Liver (tissue), 9 donors: ENCODE measurements around the gene KATNAL1. TPM values are rescaled to one million over a fixed set of nuclear protein-coding genes. Genes with fewer than 3 reads are reported as not detected.

ENCODE experiments used
- DNase-seq: peaks from one replicate; pipeline ENCODE4 v3.0.0-alpha.2; 2017; ENCODE audit warnings: low spot score
- H3K27ac ChIP-seq, 2 donors: one replicate each; pipeline ENCODE4 v1.7.0; 2013; ENCODE audit warnings: inconsistent platforms in 2 of 2, low read length in 2 of 2, control low read depth in 1 of 2, low read depth in 1 of 2, mild to moderate bottlenecking in 1 of 2
- H3K27me3 ChIP-seq, 4 donors: one replicate each; pipeline versions ENCODE4 v1.6.1 to v1.7.0; 2013; ENCODE audit warnings: low read length in 3 of 4, inconsistent platforms in 1 of 4, mild to moderate bottlenecking in 1 of 4, moderate library complexity in 1 of 4; ENCODE audit not compliant: control insufficient read depth in 4 of 4, insufficient read depth in 4 of 4
- H3K36me3 ChIP-seq, 4 donors: one replicate each; pipeline versions ENCODE4 v1.6.1 to v1.7.0; 2013; ENCODE audit warnings: low read length in 3 of 4, mild to moderate bottlenecking in 3 of 4, low read depth in 1 of 4, moderate library complexity in 1 of 4; ENCODE audit not compliant: control insufficient read depth in 4 of 4, insufficient read depth in 3 of 4
- H3K4me1 ChIP-seq, 4 donors: one replicate each; pipeline versions ENCODE4 v1.6.1 to v1.7.0; 2013; ENCODE audit warnings: low read length in 3 of 4, mild to moderate bottlenecking in 3 of 4, moderate library complexity in 1 of 4; ENCODE audit not compliant: control insufficient read depth in 4 of 4, insufficient read depth in 4 of 4
- H3K4me3 ChIP-seq, 3 donors: one replicate each; pipeline versions ENCODE4 v1.6.1 to v1.7.0; 2013; ENCODE audit warnings: low read length in 3 of 3, control low read depth in 1 of 3, low read depth in 1 of 3, mild to moderate bottlenecking in 1 of 3
- H3K9ac ChIP-seq, 2 donors: one replicate each; pipeline ENCODE4 v1.7.0; 2013; ENCODE audit warnings: low read length in 2 of 2, mild to moderate bottlenecking in 2 of 2, moderate library complexity in 2 of 2, control low read depth in 1 of 2, low read depth in 1 of 2
- H3K9me3 ChIP-seq, 4 donors: one replicate each; pipeline versions ENCODE4 v1.6.1 to v1.7.0; 2013; ENCODE audit warnings: low read length in 3 of 4; ENCODE audit not compliant: control insufficient read depth in 4 of 4
- CTCF ChIP-seq: fragments of 150-350 bp; IDR thresholded peaks from 2 replicates; pipeline ENCODE4 v1.5.1; 2017; ENCODE audit warnings: improper control_type of control experiment, low read depth, low read length; ENCODE audit not compliant: missing input control
- EGR1 ChIP-seq, 2 donors: IDR thresholded peaks; 2 replicates each; pipeline ENCODE4 v1.6.1; 2016 to 2018; ENCODE audit warnings: antibody characterized with exemption in 2 of 2, low read depth in 2 of 2
- FOXA1 ChIP-seq: IDR thresholded peaks from 2 replicates; pipeline ENCODE4 v1.6.1; 2016; ENCODE audit warnings: antibody characterized with exemption
- FOXA2 ChIP-seq: IDR thresholded peaks from 2 replicates; pipeline ENCODE4 v1.6.1; 2016; ENCODE audit warnings: antibody characterized with exemption
- GABPA ChIP-seq, 2 donors: IDR thresholded peaks in 1 of 2; conservative IDR thresholded peaks in 1 of 2; 2 replicates each; pipeline ENCODE4 v1.6.1; 2016; ENCODE audit warnings: antibody characterized with exemption in 2 of 2, mild to moderate bottlenecking in 1 of 2, moderate library complexity in 1 of 2
- HNF4A ChIP-seq, 2 donors: conservative IDR thresholded peaks; 2 replicates each; pipeline ENCODE4 v1.6.1; 2016; ENCODE audit warnings: antibody characterized with exemption in 2 of 2, mild to moderate bottlenecking in 2 of 2
- HNF4G ChIP-seq: IDR thresholded peaks from 2 replicates; pipeline ENCODE4 v1.6.1; 2016; ENCODE audit warnings: antibody characterized with exemption
- JUND ChIP-seq, 2 donors: IDR thresholded peaks; 2 replicates each; pipeline ENCODE4 v1.6.1; 2016; ENCODE audit warnings: antibody characterized with exemption in 2 of 2
- MAX ChIP-seq: IDR thresholded peaks from 2 replicates; pipeline ENCODE4 v1.6.1; 2016; ENCODE audit warnings: antibody characterized with exemption
- NR2F2 ChIP-seq: IDR thresholded peaks from 2 replicates; pipeline ENCODE4 v1.6.1; 2016; ENCODE audit warnings: antibody characterized with exemption
- RAD21 ChIP-seq, 2 donors: IDR thresholded peaks; 2 replicates each; pipeline ENCODE4 v1.6.1; 2016; ENCODE audit warnings: antibody characterized with exemption in 2 of 2, mild to moderate bottlenecking in 2 of 2
- REST ChIP-seq: IDR thresholded peaks from 2 replicates; pipeline ENCODE4 v1.6.1; 2016; ENCODE audit warnings: antibody characterized with exemption, mild to moderate bottlenecking
- RXRA ChIP-seq, 2 donors: IDR thresholded peaks; 2 replicates each; pipeline ENCODE4 v1.6.1; 2017 to 2018; ENCODE audit warnings: antibody characterized with exemption in 2 of 2, mild to moderate bottlenecking in 1 of 2
- SP1 ChIP-seq: IDR thresholded peaks from 2 replicates; pipeline ENCODE4 v1.6.1; 2018; ENCODE audit warnings: antibody characterized with exemption, mild to moderate bottlenecking
- TAF1 ChIP-seq: conservative IDR thresholded peaks from 2 replicates; pipeline ENCODE4 v1.6.1; 2016; ENCODE audit warnings: antibody characterized with exemption, mild to moderate bottlenecking
- YY1 ChIP-seq: IDR thresholded peaks from 2 replicates; pipeline ENCODE4 v1.6.1; 2016; ENCODE audit warnings: antibody characterized with exemption, mild to moderate bottlenecking
- ZBTB33 ChIP-seq: IDR thresholded peaks from 2 replicates; pipeline ENCODE4 v1.6.1; 2016; ENCODE audit warnings: antibody characterized with exemption
- WGBS: extraction: QIAGEN DNeasy Blood & Tissue Kit; methylation state at CpG from one replicate; pipeline ENCODE4 v1.1.7; 2013; 5-methylcytosine and 5-hydroxymethylcytosine counted together
- polyA plus RNA-seq, 2 donors: library from polyadenylated mRNA; stranded (reverse) in 1 of 2; unstranded in 1 of 2; fragments of 200-250 nt in 1 of 2; fragments of >200 nt in 1 of 2; fragmentation: Nextera tagmentation in 1 of 2; extraction: Ambion mirVana in 1 of 2; gene quantifications; one replicate each; pipeline versions ENCODE4 v1.2.1 to v1.2.3, GENCODE V29; 2013 to 2015
- total RNA-seq, 2 donors: library from RNA; depleted of rRNA; stranded (reverse); fragments of >200 nt; gene quantifications; one replicate each; pipeline ENCODE4 v1.2.3, GENCODE V29; 2014
- donor health status: healthy.
- donor health status: healthy.
- donor health status: healthy.
- donor health status: healthy.
- donor health status: healthy.

The KATNAL1 gene
- total and polyA plus RNA-seq, 4 donors, result 2.7 to 12.8 (median 6.0) TPM

- Histone ChIP-seq H3K9me3 (no peaks in the 10 kb centered on the region), H3K27ac (no peak overlapping the region), H3K4me1 (no peaks in the 10 kb centered on the region), H3K4me3 (no peak overlapping the region), H3K36me3 (no peaks in the 10 kb centered on the region), H3K27me3 (no peaks in the 10 kb centered on the region), H3K9ac (no peak overlapping the region)
- TF ChIP-seq RAD21 (IDR thresholded peaks at IDR 0.05), result no peak
- TF ChIP-seq CTCF, result no peak
- no peak for TF ChIP-seq REST
- no peak for TF ChIP-seq GABPA (IDR thresholded peaks at IDR 0.05 in 1 of 2, conservative IDR thresholded peaks at IDR 0.05 in 1 of 2)
- no peak for TF ChIP-seq FOXA2
- TF ChIP-seq ZBTB33, result no peak
- no peak for TF ChIP-seq HNF4A (conservative IDR thresholded peaks at IDR 0.05)
- TF ChIP-seq JUND (IDR thresholded peaks at IDR 0.05), result no peak
- TF ChIP-seq SP1, result no peak
- no peak for DNase-seq
- 84% methylated on average over 11 of the region's 11 CpGs for WGBS
Measured at GRCh38 chr13:30165796-30166195, 141.6 kb downstream of the KATNAL1 start.

- Histone ChIP-seq H3K27ac (no peak overlapping the region), H3K4me1 (no peaks in the 10 kb centered on the region), H3K27me3 (no peaks in the 10 kb centered on the region), H3K9ac (no peak overlapping the region), H3K9me3 (no peaks in the 10 kb centered on the region), H3K36me3 (no peaks in the 10 kb centered on the region), H3K4me3 (no peak overlapping the region)
- WGBS, result 81% methylated on average over 2 of the region's 2 CpGs
- no peak for DNase-seq
- TF ChIP-seq HNF4A (conservative IDR thresholded peaks at IDR 0.05) (no peak), JUND (IDR thresholded peaks at IDR 0.05) (no peak), EGR1 (IDR thresholded peaks at IDR 0.05; ENCODE audit: low read depth in 2 of 2) (no peak), GABPA (IDR thresholded peaks at IDR 0.05 in 1 of 2, conservative IDR thresholded peaks at IDR 0.05 in 1 of 2) (no peak), HNF4G (no peak), MAX (no peak), CTCF (no peak), YY1 (no peak), REST (no peak), NR2F2 (no peak), RXRA (IDR thresholded peaks at IDR 0.05) (no peak), FOXA2 (no peak), SP1 (no peak), FOXA1 (no peak), RAD21 (IDR thresholded peaks at IDR 0.05) (no peak), TAF1 (no peak)
Measured at GRCh38 chr13:30165071-30165470, 142.3 kb downstream of the KATNAL1 start.
